ENCODE results near the gene TCF4. TPM values are rescaled to one million over a fixed set of nuclear protein-coding genes. Genes with fewer than 3 reads are reported as not detected.

The TCF4 gene
- polyA plus RNA-seq, 1 of the 3 experiments (the other 2 are of a cell fraction) = 39.1 TPM

GRCh38 chr18:55374741-55375140, 213.3 kb downstream of the TCF4 start (continued):
- TF ChIP-seq USF2 (IDR thresholded peaks at IDR 0.05; ENCODE audit: borderline replicate concordance, low read depth, low read length) = no peak
- TF ChIP-seq SMC3 (IDR thresholded peaks at IDR 0.05; ENCODE audit: low read depth, low read length) = no peak
- TF ChIP-seq YY1 (IDR thresholded peaks at IDR 0.05; ENCODE audit: low read depth) = no peak
- TF ChIP-seq MXI1 (IDR thresholded peaks at IDR 0.05; ENCODE audit: low read depth, low read length) = no peak
- TF ChIP-seq CHD2 (IDR thresholded peaks at IDR 0.05; ENCODE audit: low read length, partially characterized antibody) = no peak
- TF ChIP-seq TCF12 (IDR thresholded peaks at IDR 0.05) = no peak
- no peak for TF ChIP-seq RFX5 (IDR thresholded peaks at IDR 0.05; ENCODE audit: low read length)
- TF ChIP-seq EP300 (IDR thresholded peaks at IDR 0.05; ENCODE audit: borderline replicate concordance in 1 of 2, low read depth in 1 of 2, low read length in 1 of 2) = no peak
- TF ChIP-seq GABPA (IDR thresholded peaks at IDR 0.05; ENCODE audit: low read depth) = no peak
- no peak for TF ChIP-seq POLR2AphosphoS5 (IDR thresholded peaks at IDR 0.05; ENCODE audit: low read depth, low read length)

- H3K27ac ChIP-seq (ENCODE audit: low read depth in 2 of 2, low read length in 1 of 2) = no peak overlapping the region
- 89% methylated on average over 2 of the region's 2 CpGs for WGBS (ENCODE audit: low lambda C conversion rate)
- no peak overlapping the region for H3K9ac ChIP-seq
- no peaks in the 10 kb centered on the region for H3K9me2 ChIP-seq
- peaks cover 0 to 19% of the 10 kb centered on the region in 2 experiments for H3K36me3 ChIP-seq (replicated peaks in 1 of 2; ENCODE audit: control insufficient read depth in 1 of 2, insufficient read depth in 2 of 2, low read length in 1 of 2)
- no peak overlapping the region for H2AFZ ChIP-seq (ENCODE audit: low read depth)
- H3K4me1 ChIP-seq (ENCODE audit: control insufficient read depth in 1 of 2, insufficient read depth in 2 of 2, low read depth in 1 of 2, low read length in 1 of 2) = no peaks in the 10 kb centered on the region; a peak in 1 of 4 replicates
- H3K4me3 ChIP-seq (ENCODE audit: low read depth in 2 of 2, low read length in 1 of 2) = no peak overlapping the region
- ChIA-PET CTCF (interaction anchor here (0.8 to 1.5 kb wide), 4 partner anchors 17 to 138 kb away, joined by 3 to 4 read pairs (median 4); no protein-coding TSS in a partner anchor), POLR2A (interaction anchor here (0.6 kb wide), 1 partner anchor 11 kb away, joined by 4 read pairs; no protein-coding TSS in a partner anchor)
- H3K9me3 ChIP-seq = no peaks in the 10 kb centered on the region
- H3K79me2 ChIP-seq (ENCODE audit: insufficient read depth) = peaks cover 65% of the 10 kb centered on the region
- TF ChIP-seq FOSL2 (IDR thresholded peaks at IDR 0.05; ENCODE audit: borderline replicate concordance, low read depth) (no peak), RCOR1 (IDR thresholded peaks at IDR 0.05; ENCODE audit: low read length) (no peak), TCF12 (IDR thresholded peaks at IDR 0.05) (no peak), ELF1 (IDR thresholded peaks at IDR 0.05) (no peak), JUND (IDR thresholded peaks at IDR 0.05) (no peak), FOXJ3 (CRISPR knock-in tag; IDR thresholded peaks at IDR 0.05) (no peak), SIN3A (IDR thresholded peaks at IDR 0.05; ENCODE audit: borderline replicate concordance, low read depth, low read length) (no peak), EZH2phosphoT487 (IDR thresholded peaks at IDR 0.05; ENCODE audit: borderline replicate concordance, low read depth) (no peak), CHD2 (IDR thresholded peaks at IDR 0.05; ENCODE audit: low read length, partially characterized antibody) (no peak), RXRA (IDR thresholded peaks at IDR 0.05; ENCODE audit: borderline replicate concordance, low read depth) (no peak), TAF1 (IDR thresholded peaks at IDR 0.05; ENCODE audit: borderline replicate concordance, low read depth, low read length) (no peak), USF1 (IDR thresholded peaks at IDR 0.05; ENCODE audit: borderline replicate concordance, low read depth) (no peak), SMC3 (IDR thresholded peaks at IDR 0.05; ENCODE audit: low read depth, low read length) (no peak), GATA2 (CRISPR knock-in tag; IDR thresholded peaks at IDR 0.05) (no peak), REST (IDR thresholded peaks at IDR 0.05; ENCODE audit: low read depth, low read length) (no peak), NRF1 (IDR thresholded peaks at IDR 0.05; ENCODE audit: low read depth, low read length) (no peak), RFX5 (IDR thresholded peaks at IDR 0.05; ENCODE audit: low read length) (no peak), USF2 (IDR thresholded peaks at IDR 0.05; ENCODE audit: borderline replicate concordance, low read depth, low read length) (no peak), IRF3 (IDR thresholded peaks at IDR 0.05; ENCODE audit: low read depth, low read length) (no peak), MAX (IDR thresholded peaks at IDR 0.05; ENCODE audit: low read depth) (no peak)
- H3K4me2 ChIP-seq = no peak overlapping the region
- no peaks in the 10 kb centered on the region for H3K27me3 ChIP-seq (ENCODE audit: insufficient read depth)
- DNase-seq = no peak
- H3F3A ChIP-seq (replicated peaks; ENCODE audit: insufficient read depth) = peaks cover 3% of the 10 kb centered on the region
- H4K20me1 ChIP-seq (ENCODE audit: insufficient read depth) = no peaks in the 10 kb centered on the region
Observed at GRCh38 chr18:55372209-55372608, 215.8 kb downstream of the TCF4 start.
